ENCODE measurements around the gene PRPS1L1. TPM values are rescaled to one million over a fixed set of nuclear protein-coding genes. Genes with fewer than 3 reads are reported as not detected.

Gene PRPS1L1
- total RNA-seq, 1 experiment from 2014 or later: not detected

Other genes starting within 250 kb of the PRPS1L1 start
- gene SNX13, start 87.4 kb downstream of the PRPS1L1 start, total RNA-seq (2014; rRNA removed; shearing (Covaris generic)): 42.7 and 53.3 TPM in 2 replicates

All from NCI-H460 (cell line).